Stimulated activated memory B cell treated with anti-CD40 and anti-IgM and Interleukin-4, amounts not matched to agents 10 μg/mL and 1 μg/mL and 100 μg/mL, for 72 hours (primary cell): ENCODE data around the gene NACA2.
"Not testable (repeated sequence)": the region's sequence is repeated elsewhere in the genome, so short reads cannot be mapped to it uniquely, and the experiment has no call there.

Source experiments
- ATAC-seq: fragments of 150-1000 bp; cut with Tn5 transposase; 2 replicates; pipeline ENCODE4 v1.10.0; 2021
- H3K27ac Mint-ChIP-seq: one replicate; pipeline ENCODE4 v1.8.0; 2022; ENCODE audit warnings: mild to moderate bottlenecking, mixed read lengths
- H3K27me3 Mint-ChIP-seq: one replicate; pipeline ENCODE4 v1.8.0; 2022; ENCODE audit warnings: mixed read lengths
- H3K36me3 Mint-ChIP-seq: one replicate; pipeline ENCODE4 v1.8.0; 2022; ENCODE audit warnings: mixed read lengths
- H3K4me1 Mint-ChIP-seq: one replicate; pipeline ENCODE4 v1.8.0; 2022; ENCODE audit warnings: mixed read lengths
- H3K4me3 Mint-ChIP-seq: one replicate; pipeline ENCODE4 v1.8.0; 2022; ENCODE audit warnings: mild to moderate bottlenecking, moderate library complexity, mixed read lengths
- H3K9me3 Mint-ChIP-seq: one replicate; pipeline ENCODE4 v1.8.0; 2022; ENCODE audit warnings: mixed read lengths

The NACA2 gene

DNA sequence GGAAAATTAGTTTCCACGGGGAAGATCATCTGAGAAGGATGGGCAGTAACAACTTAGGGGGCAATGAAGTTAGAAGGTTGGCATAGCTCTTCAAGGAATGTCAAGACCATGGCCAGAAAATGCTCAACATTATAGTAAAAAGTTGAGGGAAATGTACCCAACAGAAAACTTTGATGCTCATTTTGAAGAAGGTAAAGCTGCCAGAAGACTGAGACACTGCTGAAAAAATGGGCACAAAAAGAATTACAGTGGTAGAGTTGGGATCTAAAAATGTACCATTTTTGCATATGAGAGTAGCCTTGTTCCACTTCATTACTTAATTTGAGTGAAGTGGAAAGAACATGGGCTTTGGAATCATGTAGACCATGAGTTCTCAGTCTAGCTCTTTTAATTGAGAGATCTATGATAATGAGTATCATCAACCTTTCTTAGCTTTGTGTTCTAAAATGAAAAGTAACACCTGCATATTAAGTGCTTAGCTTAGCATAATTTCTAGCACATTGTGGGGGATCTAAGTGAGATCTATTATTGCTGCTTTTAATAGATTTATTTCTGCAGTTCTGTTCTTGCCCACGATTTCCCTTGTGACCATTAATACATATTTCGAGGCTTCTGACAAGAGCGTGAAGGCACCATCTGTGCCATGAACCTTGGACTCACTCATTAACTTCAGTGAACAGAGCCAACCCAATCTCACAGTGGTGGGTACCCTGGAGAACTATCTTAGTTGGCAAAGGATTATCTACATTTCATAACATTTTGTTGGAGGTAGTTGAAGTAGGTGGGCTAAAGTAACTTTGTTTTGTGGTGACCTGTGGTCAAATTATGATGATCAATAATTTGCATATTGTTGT, 3.0 kb downstream of the NACA2 start:
- Mint-ChIP-seq H3K27ac (no peak overlapping the region), H3K27me3 (no peaks in the 10 kb centered on the region), H3K9me3 (no peaks in the 10 kb centered on the region), H3K4me1 (peaks cover 1% of the 10 kb centered on the region), H3K36me3 (no peaks in the 10 kb centered on the region), H3K4me3 (no peak overlapping the region)
- ATAC-seq = no peak

DNA sequence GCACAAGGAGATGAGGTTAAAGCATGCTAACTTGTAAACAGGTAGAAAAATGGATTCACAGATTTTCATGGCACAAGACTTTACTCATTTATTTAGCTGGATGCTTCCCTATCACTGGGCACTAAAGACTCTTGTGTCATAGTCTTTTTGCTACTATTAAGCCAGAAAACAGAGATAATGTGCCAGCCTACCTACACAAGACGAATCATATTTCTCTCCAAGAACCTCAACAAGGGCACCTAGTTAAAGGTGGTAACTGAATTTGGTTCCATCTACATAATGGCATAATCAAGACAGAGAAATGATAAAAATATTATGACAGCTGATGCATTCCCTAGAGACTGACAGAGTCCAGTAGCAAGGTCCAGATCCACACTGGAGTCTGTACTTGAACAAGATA, 3.8 kb downstream of the NACA2 start:
- no peak for ATAC-seq
- Mint-ChIP-seq H3K9me3 (no peaks in the 10 kb centered on the region), H3K27ac (no peak overlapping the region), H3K36me3 (no peaks in the 10 kb centered on the region), H3K4me1 (no peaks in the 10 kb centered on the region), H3K27me3 (no peaks in the 10 kb centered on the region), H3K4me3 (no peak overlapping the region)

- ATAC-seq, H3K36me3 Mint-ChIP-seq, H3K9me3 Mint-ChIP-seq, H3K4me3 Mint-ChIP-seq, H3K27me3 Mint-ChIP-seq, H3K27ac Mint-ChIP-seq, H3K4me1 Mint-ChIP-seq: not testable (repeated sequence)
These were observed 4.4 kb downstream of the NACA2 start for GRCh38 chr17:61586622-61587021.

GRCh38 chr17:61586031-61586566, 4.9 kb downstream of the NACA2 start:
- H3K9me3 Mint-ChIP-seq = no peaks in the 10 kb centered on the region

DNA sequence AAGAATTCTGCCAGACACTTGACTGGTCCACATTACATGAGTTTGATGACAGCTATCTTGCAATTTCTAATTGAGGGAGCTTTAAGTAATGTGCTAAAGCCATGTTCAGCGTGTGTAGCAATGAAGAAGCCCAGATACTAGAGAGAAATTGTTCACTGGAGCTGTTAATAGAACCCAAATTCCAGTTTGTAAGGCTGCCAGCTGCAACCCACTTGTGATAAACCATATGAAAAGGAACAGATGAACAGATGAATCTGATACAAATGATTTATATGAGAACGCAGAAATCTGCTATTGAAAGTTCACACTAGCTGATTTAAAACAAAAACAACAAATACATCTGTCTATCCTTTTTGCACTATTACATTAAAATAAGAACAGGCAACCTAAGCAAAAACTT, 6.2 kb downstream of the NACA2 start:
- Mint-ChIP-seq H3K36me3 (no peaks in the 10 kb centered on the region), H3K4me1 (no peaks in the 10 kb centered on the region), H3K9me3 (no peaks in the 10 kb centered on the region), H3K27ac (no peak overlapping the region), H3K27me3 (no peaks in the 10 kb centered on the region), H3K4me3 (no peak overlapping the region)
- no peak for ATAC-seq

More at GRCh38 chr17:61586031-61586566, 4.9 kb downstream of the NACA2 start:
- H3K4me3 Mint-ChIP-seq = no peak overlapping the region
- H3K27me3 Mint-ChIP-seq = no peaks in the 10 kb centered on the region
- no peak overlapping the region for H3K27ac Mint-ChIP-seq
- no peak for ATAC-seq
- no peaks in the 10 kb centered on the region for H3K36me3 Mint-ChIP-seq
- H3K4me1 Mint-ChIP-seq = no peaks in the 10 kb centered on the region

DNA sequence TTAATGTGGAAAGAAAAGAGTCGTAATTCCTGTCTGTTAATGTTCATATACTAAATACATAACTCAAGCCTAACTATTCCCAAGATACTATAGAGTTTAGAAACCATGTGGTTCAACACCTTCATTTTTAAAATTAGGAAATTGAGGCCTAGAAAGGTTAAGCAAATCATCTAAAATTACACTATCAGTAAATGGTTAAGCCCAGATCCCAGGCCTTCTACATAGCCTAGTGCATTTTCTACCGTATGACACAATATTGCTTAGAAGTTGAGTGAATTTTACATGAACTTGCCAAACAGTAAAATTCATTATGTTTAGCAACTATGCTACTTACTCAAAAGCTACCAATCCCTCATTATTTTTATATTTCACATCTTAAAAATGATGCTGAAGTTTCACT, 6.8 kb downstream of the NACA2 start:
- Mint-ChIP-seq H3K27me3 (no peaks in the 10 kb centered on the region), H3K27ac (no peak overlapping the region), H3K36me3 (no peaks in the 10 kb centered on the region), H3K4me3 (no peak overlapping the region), H3K4me1 (no peaks in the 10 kb centered on the region), H3K9me3 (no peaks in the 10 kb centered on the region)
- ATAC-seq = no peak

- no peaks in the 10 kb centered on the region for H3K36me3 Mint-ChIP-seq
- no peaks in the 10 kb centered on the region for H3K9me3 Mint-ChIP-seq
- H3K4me1 Mint-ChIP-seq = no peaks in the 10 kb centered on the region
- no peak overlapping the region for H3K27ac Mint-ChIP-seq
- no peak for ATAC-seq
- H3K27me3 Mint-ChIP-seq = no peaks in the 10 kb centered on the region
- no peak overlapping the region for H3K4me3 Mint-ChIP-seq
These were observed 7.3 kb downstream of the NACA2 start for GRCh38 chr17:61583660-61584264.

DNA sequence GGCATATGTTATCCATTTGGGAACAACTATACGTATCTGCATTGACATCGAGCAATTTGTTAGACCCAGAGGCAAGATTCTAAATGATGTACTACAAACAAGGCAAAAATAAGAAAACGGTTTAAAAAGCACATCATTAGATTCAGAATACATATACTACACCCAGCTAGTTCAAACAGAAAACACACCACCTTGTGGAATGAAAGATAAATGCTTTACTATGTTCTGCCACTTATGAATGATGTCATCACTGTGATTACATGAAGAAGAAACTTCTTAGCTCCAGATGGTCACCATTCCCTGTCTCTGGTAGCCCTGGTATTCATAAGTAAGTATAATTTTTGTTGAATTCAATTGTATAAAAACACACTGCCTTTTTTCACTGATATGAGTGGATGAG, 7.8 kb downstream of the NACA2 start:
- ATAC-seq = no peak
- Mint-ChIP-seq H3K27ac (no peak overlapping the region), H3K27me3 (no peaks in the 10 kb centered on the region)

DNA sequence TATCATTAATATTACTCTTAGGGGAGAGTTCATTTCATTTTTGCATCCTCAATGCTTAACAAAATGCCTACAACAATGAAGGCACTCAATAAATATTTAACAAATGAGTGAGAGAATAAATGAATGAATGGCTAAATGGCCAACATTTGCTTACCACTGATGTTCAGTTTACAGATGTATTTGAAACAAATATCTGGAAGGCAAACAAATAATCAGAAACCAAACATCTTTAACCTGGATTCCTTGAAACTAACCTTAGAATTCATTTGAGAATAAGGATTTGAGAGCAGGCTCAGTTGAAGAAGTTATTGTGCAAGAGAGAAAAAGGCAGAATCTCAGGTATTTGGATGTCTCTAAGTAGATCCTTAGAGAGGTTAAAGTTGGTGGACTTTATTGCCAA, 8.4 kb downstream of the NACA2 start:
- no peak for ATAC-seq
- Mint-ChIP-seq H3K4me3 (no peak overlapping the region), H3K9me3 (no peaks in the 10 kb centered on the region), H3K27ac (no peak overlapping the region), H3K4me1 (no peaks in the 10 kb centered on the region), H3K36me3 (no peaks in the 10 kb centered on the region), H3K27me3 (no peaks in the 10 kb centered on the region)

More for the DNA sequence above, 7.8 kb downstream of the NACA2 start:
- no peaks in the 10 kb centered on the region for H3K9me3 Mint-ChIP-seq
- no peaks in the 10 kb centered on the region for H3K36me3 Mint-ChIP-seq
- no peaks in the 10 kb centered on the region for H3K4me1 Mint-ChIP-seq
- no peak overlapping the region for H3K4me3 Mint-ChIP-seq

DNA sequence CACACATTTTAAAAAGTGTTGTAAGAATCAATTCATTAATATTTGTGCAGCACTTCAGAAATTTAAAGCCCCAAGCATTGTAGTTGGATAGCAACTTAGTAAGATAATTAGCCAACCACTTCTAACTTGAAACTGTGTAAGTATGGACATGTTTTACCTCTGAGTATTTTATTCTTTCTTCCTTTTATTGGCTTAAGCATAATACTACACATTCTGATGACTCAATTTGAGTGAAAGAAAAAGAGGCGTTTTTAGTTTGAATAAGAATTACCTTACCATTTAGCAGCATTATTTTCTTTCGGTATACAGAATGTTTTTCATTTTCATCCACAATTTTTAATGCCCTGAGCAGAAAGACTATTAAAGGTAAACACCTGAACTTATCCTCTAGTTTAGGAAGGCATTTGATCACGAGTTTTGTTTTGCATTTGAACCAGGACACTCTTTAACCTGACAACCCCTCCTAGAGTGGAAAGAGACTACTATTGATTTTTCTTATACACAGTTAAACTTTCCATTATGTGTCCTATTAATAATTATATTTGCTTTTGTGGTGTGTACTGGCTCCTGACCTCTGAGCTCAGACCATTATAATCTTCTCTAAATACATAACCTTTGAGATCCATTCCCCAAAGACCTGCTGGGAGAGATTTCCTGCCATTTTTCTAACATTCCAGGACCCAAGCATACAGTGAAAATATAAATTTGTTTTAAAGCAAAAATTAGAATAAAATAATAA, 9.2 kb downstream of the NACA2 start:
- Mint-ChIP-seq H3K9me3 (no peaks in the 10 kb centered on the region), H3K4me1 (no peaks in the 10 kb centered on the region), H3K36me3 (no peaks in the 10 kb centered on the region), H3K4me3 (no peak overlapping the region), H3K27ac (no peak overlapping the region), H3K27me3 (no peaks in the 10 kb centered on the region)
- ATAC-seq = no peak

GRCh38 chr17:61580502-61580901, 10.5 kb downstream of the NACA2 start:
- Mint-ChIP-seq H3K4me1 (peaks cover 4% of the 10 kb centered on the region), H3K27ac (no peak overlapping the region), H3K36me3 (no peaks in the 10 kb centered on the region), H3K9me3 (no peaks in the 10 kb centered on the region), H3K27me3 (peaks cover 6% of the 10 kb centered on the region), H3K4me3 (no peak overlapping the region)
- ATAC-seq = no peak

DNA sequence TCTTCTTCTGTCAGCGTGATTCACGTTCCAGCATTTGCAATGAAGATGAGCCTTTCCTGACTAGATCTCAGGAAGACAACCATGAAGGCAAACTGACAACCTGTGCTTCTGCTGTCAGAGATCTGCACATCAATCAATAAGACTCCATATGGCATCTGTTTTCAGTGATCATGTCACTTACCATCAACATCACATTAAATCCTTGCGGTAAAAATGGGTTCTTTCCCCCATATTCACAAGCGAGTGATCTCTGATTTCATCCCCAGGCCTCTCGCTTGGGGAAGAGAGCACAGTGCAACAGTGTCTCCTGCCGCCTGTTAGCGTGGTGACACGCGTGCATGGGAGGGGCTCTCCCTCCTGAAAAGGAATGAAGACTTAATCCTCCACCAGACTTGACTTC, 11.1 kb downstream of the NACA2 start:
- no peak overlapping the region for H3K27ac Mint-ChIP-seq
- no peaks in the 10 kb centered on the region for H3K36me3 Mint-ChIP-seq
- no peak overlapping the region for H3K4me3 Mint-ChIP-seq
- peaks cover 7% of the 10 kb centered on the region for H3K4me1 Mint-ChIP-seq
- ATAC-seq = no peak
- H3K27me3 Mint-ChIP-seq = peaks cover 10% of the 10 kb centered on the region
- no peaks in the 10 kb centered on the region for H3K9me3 Mint-ChIP-seq

GRCh38 chr17:61579347-61579746, 11.7 kb downstream of the NACA2 start:
- ATAC-seq = no peak
- H3K9me3 Mint-ChIP-seq = no peaks in the 10 kb centered on the region
- peaks cover 7% of the 10 kb centered on the region for H3K4me1 Mint-ChIP-seq
- no peaks in the 10 kb centered on the region for H3K36me3 Mint-ChIP-seq
- H3K27ac Mint-ChIP-seq = no peak overlapping the region
- H3K4me3 Mint-ChIP-seq = no peak overlapping the region
- H3K27me3 Mint-ChIP-seq = peaks cover 10% of the 10 kb centered on the region

GRCh38 chr17:61578645-61579044, 12.4 kb downstream of the NACA2 start:
- H3K4me1 Mint-ChIP-seq = peaks cover 7% of the 10 kb centered on the region
- no peaks in the 10 kb centered on the region for H3K9me3 Mint-ChIP-seq
- no peak for ATAC-seq
- H3K27me3 Mint-ChIP-seq = peaks cover 10% of the 10 kb centered on the region
- no peaks in the 10 kb centered on the region for H3K36me3 Mint-ChIP-seq
- no peak overlapping the region for H3K27ac Mint-ChIP-seq
- no peak overlapping the region for H3K4me3 Mint-ChIP-seq

GRCh38 chr17:61575983-61576382, 15.0 kb downstream of the NACA2 start:
- H3K36me3 Mint-ChIP-seq = no peaks in the 10 kb centered on the region
- H3K27ac Mint-ChIP-seq = no peak overlapping the region
- H3K9me3 Mint-ChIP-seq = peaks cover 3% of the 10 kb centered on the region
- peaks cover 7% of the 10 kb centered on the region for H3K4me1 Mint-ChIP-seq
- ATAC-seq = no peak
- H3K27me3 Mint-ChIP-seq = peaks cover 10% of the 10 kb centered on the region
- H3K4me3 Mint-ChIP-seq = no peak overlapping the region
